Measurements from ENCODE around the gene RCOR1. TPM values are rescaled to one million over a fixed set of nuclear protein-coding genes. Genes with fewer than 3 reads are reported as not detected.

The RCOR1 gene
- total RNA-seq, 6 experiments from 2014 or later, result 24.5 to 27.6 (median 25.1) TPM

- no peak for TF ChIP-seq CTCF (IDR thresholded peaks at IDR 0.05)
- Mint-ChIP-seq H3K36me3 (ENCODE audit: low read depth) (no peaks in the 10 kb centered on the region), H3K4me3 (no peak overlapping the region), H3K9me3 (no peaks in the 10 kb centered on the region), H3K27ac (no peak overlapping the region), H3K27me3 (ENCODE audit: insufficient read depth) (no peaks in the 10 kb centered on the region; the same call in 1 of the 2 replicates), H3K4me1 (ENCODE audit: low read depth) (peaks cover 5% of the 10 kb centered on the region; the same call in 1 of the 2 replicates)
- no peak for DNase-seq
Measured at GRCh38 chr14:102557434-102558226, 34.8 kb upstream of the RCOR1 start.

GRCh38 chr14:102558556-102558955 lies 33.9 kb upstream of the RCOR1 start:
- Mint-ChIP-seq H3K27me3 (ENCODE audit: insufficient read depth) (no peaks in the 10 kb centered on the region; the same call in 1 of the 2 replicates), H3K4me1 (ENCODE audit: low read depth) (no peaks in the 10 kb centered on the region), H3K36me3 (ENCODE audit: low read depth) (no peaks in the 10 kb centered on the region), H3K4me3 (no peak overlapping the region), H3K27ac (no peak overlapping the region), H3K9me3 (no peaks in the 10 kb centered on the region)
- TF ChIP-seq CTCF (IDR thresholded peaks at IDR 0.05), result no peak
- DNase-seq, result no peak

- no peak for TF ChIP-seq CTCF (IDR thresholded peaks at IDR 0.05)
- Mint-ChIP-seq H3K4me3 (no peak overlapping the region), H3K27me3 (ENCODE audit: insufficient read depth) (peaks cover 2% of the 10 kb centered on the region), H3K27ac (no peak overlapping the region), H3K36me3 (ENCODE audit: low read depth) (no peaks in the 10 kb centered on the region), H3K9me3 (no peaks in the 10 kb centered on the region), H3K4me1 (ENCODE audit: low read depth) (no peaks in the 10 kb centered on the region)
- DNase-seq, result no peak
Measured at GRCh38 chr14:102560458-102561261, 31.8 kb upstream of the RCOR1 start.

GRCh38 chr14:102565331-102565887 lies 27.0 kb upstream of the RCOR1 start:
- DNase-seq, result no peak
- Mint-ChIP-seq H3K4me1 (ENCODE audit: low read depth) (peaks cover 7% of the 10 kb centered on the region; the same call in 1 of the 2 replicates), H3K9me3 (no peaks in the 10 kb centered on the region), H3K27me3 (ENCODE audit: insufficient read depth) (peaks cover 4% of the 10 kb centered on the region), H3K27ac (no peak overlapping the region), H3K36me3 (ENCODE audit: low read depth) (no peaks in the 10 kb centered on the region), H3K4me3 (no peak overlapping the region)
- TF ChIP-seq CTCF (IDR thresholded peaks at IDR 0.05), result no peak

- no peak overlapping the region for H3K27ac Mint-ChIP-seq
- no peak for DNase-seq
- peaks cover 7% of the 10 kb centered on the region; the same call in 1 of the 2 replicates for H3K4me1 Mint-ChIP-seq (ENCODE audit: low read depth)
- H3K4me3 Mint-ChIP-seq, result no peak overlapping the region
- no peaks in the 10 kb centered on the region for H3K36me3 Mint-ChIP-seq (ENCODE audit: low read depth)
- peaks cover 4% of the 10 kb centered on the region for H3K27me3 Mint-ChIP-seq (ENCODE audit: insufficient read depth)
- TF ChIP-seq CTCF (IDR thresholded peaks at IDR 0.05), result no peak
- H3K9me3 Mint-ChIP-seq, result no peaks in the 10 kb centered on the region
Measured at GRCh38 chr14:102565959-102566358, 26.5 kb upstream of the RCOR1 start.
